ENCODE data around the gene DNAH12. TPM values are rescaled to one million over a fixed set of nuclear protein-coding genes. Genes with fewer than 3 reads are reported as not detected.

The DNAH12 gene, protein sequence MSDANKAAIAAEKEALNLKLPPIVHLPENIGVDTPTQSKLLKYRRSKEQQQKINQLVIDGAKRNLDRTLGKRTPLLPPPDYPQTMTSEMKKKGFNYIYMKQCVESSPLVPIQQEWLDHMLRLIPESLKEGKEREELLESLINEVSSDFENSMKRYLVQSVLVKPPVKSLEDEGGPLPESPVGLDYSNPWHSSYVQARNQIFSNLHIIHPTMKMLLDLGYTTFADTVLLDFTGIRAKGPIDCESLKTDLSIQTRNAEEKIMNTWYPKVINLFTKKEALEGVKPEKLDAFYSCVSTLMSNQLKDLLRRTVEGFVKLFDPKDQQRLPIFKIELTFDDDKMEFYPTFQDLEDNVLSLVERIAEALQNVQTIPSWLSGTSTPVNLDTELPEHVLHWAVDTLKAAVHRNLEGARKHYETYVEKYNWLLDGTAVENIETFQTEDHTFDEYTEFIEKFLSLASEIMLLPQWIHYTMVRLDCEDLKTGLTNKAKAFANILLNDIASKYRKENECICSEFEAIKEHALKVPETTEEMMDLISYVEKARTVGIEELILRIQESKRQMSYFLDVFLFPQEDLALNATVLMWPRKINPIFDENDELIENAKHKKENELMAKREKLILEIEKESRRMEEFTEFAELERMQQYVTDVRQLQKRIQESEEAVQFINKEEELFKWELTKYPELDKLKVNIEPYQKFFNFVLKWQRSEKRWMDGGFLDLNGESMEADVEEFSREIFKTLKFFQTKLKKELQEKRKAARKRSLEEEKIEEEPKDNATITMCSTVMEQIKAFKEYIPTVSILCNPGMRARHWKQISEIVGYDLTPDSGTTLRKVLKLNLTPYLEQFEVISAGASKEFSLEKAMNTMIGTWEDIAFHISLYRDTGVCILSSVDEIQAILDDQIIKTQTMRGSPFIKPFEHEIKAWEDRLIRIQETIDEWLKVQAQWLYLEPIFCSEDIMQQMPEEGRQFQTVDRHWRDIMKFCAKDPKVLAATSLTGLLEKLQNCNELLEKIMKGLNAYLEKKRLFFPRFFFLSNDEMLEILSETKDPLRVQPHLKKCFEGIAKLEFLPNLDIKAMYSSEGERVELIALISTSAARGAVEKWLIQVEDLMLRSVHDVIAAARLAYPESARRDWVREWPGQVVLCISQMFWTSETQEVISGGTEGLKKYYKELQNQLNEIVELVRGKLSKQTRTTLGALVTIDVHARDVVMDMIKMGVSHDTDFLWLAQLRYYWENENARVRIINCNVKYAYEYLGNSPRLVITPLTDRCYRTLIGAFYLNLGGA (N-terminal part only)
- 1.6 TPM for total RNA-seq

DNA sequence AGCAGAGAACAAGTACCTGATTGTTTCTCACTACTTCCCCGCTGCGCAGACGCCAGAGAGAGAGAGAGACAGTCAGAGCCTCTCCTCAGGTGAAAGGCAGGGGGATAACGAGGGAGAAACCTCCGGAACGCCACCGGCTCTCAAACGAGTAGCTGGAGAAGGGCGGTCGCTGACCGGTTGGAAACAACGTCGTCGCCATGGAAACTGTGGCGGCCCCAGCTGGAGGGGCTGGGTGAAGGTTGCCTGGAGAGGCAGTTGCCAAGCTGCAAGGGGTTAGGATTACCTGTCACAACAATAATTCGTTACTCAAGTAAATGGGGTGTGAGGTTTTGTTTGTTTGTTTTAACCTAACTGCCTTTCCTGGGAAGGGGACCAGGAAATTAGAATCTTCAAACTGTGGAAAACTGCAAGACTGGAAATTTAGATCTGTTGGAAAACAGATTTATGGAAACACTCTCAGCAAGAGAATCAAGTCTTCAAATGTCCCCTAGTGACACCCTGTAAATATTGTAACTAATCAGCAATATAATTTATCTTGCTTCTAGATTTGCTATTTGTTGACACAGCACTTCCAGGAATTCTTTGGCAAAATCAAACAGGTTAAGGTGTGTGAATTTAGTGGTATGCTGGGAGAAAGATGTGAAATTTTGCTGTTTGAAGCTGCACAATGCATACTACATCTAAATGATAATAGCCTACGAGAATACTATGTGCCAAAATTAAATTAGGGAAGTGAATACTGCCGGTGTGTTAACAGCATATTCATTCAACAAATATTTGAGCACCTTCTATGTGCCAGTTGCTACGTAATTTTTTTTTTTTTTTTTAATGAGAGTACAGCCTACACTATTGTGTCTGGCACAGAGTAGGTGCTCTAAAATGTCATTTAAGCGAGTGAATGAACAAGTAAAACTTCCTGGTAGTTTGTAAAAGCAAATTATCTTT is at the start of gene DNAH12:
TSS of gene DNAH12 (minus strand) at position 164 of the 945 bp plus-strand sequence. CDS start 1,474 bp downstream, outside the sequence.

DNA sequence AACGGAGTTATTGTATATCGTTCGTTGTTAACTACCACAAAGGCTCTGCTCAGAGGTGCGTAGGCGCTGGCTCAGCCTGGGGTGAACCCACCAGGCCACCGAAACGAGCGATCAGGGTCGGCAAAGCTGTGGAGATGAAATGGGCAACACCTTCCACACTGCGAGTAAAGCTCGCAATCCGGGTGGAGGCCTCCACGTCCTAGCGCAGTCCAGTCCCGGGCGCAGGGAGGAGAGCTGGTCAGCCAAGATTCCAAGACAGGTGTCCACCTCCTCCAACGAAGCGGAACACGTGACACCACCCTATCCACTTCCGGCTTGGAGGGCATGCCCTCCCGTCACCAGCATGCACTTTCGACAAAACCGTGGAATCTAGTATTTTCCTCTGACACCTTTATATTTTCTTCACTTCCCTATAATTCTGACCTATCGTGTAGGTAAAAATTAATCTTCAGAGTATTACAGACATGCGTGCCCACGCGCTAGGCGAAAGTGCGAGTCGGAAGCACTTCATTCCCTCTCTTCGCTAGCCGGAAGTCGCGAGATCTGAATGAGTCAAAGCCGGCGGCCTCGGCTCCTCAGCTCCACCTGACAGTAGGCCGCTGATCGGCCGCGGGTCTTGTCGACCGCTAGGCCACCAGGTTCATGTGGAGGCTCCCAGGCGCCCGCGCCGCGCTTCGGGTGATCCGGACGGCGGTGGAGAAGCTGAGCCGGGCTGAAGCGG is 11.8 kb upstream of the DNAH12 start, which contains the start of gene PDE12:
TSS of gene PDE12 (plus strand) at position 537 of the 721 bp plus-strand sequence. CDS start at position 643, 106 bp downstream.

DNA sequence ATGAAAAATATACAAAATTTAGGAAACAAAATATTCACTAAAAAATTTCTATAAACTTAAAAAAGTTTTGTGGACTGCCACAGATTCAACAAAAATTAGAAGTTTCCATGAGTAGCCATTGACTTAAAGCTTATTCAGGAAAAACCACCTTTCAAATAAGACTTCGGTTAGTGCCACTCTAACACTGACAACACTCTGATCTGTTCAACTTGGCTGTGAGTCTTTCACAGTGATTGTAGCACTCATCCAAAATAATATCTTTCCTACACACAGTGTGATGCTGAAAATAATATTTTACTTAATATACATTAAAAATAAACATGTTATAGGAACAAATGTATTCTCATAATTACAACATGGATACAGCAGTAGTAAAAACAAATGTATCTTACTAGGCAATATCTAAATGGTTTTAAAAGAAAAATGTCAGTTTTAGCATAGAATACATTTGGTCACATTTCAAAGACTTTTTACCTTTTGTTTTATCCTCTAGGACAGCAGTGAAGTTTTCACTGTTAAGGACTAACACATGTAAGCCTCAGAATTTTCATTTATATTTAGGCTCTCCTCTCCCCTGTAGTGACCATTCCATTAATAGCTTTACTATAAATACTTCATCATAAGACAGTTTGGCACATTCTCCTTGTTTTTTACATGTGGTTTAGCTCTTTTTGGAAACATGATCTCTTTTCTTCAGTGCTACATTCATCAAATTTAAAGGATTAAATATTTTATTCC is 251.8 kb downstream of the DNAH12 start, which contains the start of gene ASB14:
TSS of gene ASB14 (minus strand) at position 527 of the 738 bp plus-strand sequence. CDS start 652 bp downstream, outside the sequence.

Small RNA genes within 50 kb of the gene (small RNA-seq; reads per million reads assigned to genes)
- gene RF00019 (ENCODE audit: low replicate concordance) (not detected), gene RNU6-108P (ENCODE audit: low replicate concordance) (not detected), gene RNU6-1181P (ENCODE audit: low replicate concordance) (not detected), gene RNU6-483P (ENCODE audit: low replicate concordance) (not detected)

Other genes with a start within 250 kb of the DNAH12 start
- 23.5 TPM for gene PDE12, start 11.9 kb upstream of the DNAH12 start, total RNA-seq
- gene ARF4, start 53.0 kb upstream of the DNAH12 start, total RNA-seq, result 82.6 TPM
- 58.8 TPM for gene DENND6A, start 148.7 kb upstream of the DNAH12 start, total RNA-seq
- gene SLMAP, start 212.0 kb upstream of the DNAH12 start, total RNA-seq, result 84.8 TPM